Stomach (tissue), 9 donors: Measurements from ENCODE around the gene ATP6V1C2. TPM values are rescaled to one million over a fixed set of nuclear protein-coding genes. Genes with fewer than 3 reads are reported as not detected.
"Not testable (repeated sequence)": the region's sequence is repeated elsewhere in the genome, so short reads cannot be mapped to it uniquely, and the experiment has no call there.

Experiments
- DNase-seq, 2 donors: peaks; one replicate each; pipeline versions ENCODE4 v3.0.0 to v3.0.0-alpha.2; 2013 to 2019
- H3K27ac ChIP-seq, 5 donors: fragments of 200-600 bp in 4 of 5; sonication (generic) in 4 of 5; one replicate each; pipeline ENCODE4 v1.5.1; 2013 to 2019; ENCODE audit warnings: mild to moderate bottlenecking in 1 of 5, moderate library complexity in 1 of 5
- H3K27me3 ChIP-seq, 3 donors: fragments of 200-600 bp; sonication (generic); one replicate each; pipeline ENCODE4 v1.5.1; 2017 to 2019; ENCODE audit warnings: mixed run types in 1 of 3
- H3K36me3 ChIP-seq, 4 donors: fragments of 200-600 bp; sonication (generic); 1 replicate in 3 of 4; 2 replicates in 1 of 4; pipeline ENCODE4 v1.5.1; 2016 to 2019
- H3K4me1 ChIP-seq, 4 donors: fragments of 200-600 bp; sonication (generic); one replicate each; pipeline ENCODE4 v1.5.1; 2016 to 2019
- H3K4me3 ChIP-seq, 4 donors: fragments of 200-600 bp; sonication (generic) in 3 of 4; one replicate each; pipeline ENCODE4 v1.5.1; 2016 to 2019; ENCODE audit warnings: mild to moderate bottlenecking in 1 of 4
- H3K9me3 ChIP-seq, 4 donors: fragments of 200-600 bp; sonication (generic); one replicate each; pipeline ENCODE4 v1.5.1; 2016 to 2019
- CTCF ChIP-seq, 7 experiments: fragments of 450-650 bp in 4 of 7; fragments of 200-600 bp in 3 of 7; sonication (generic) in 3 of 7; IDR thresholded peaks; one replicate each; pipeline ENCODE4 v1.5.1; 2016 to 2019; ENCODE audit warnings: antibody characterized with exemption in 7 of 7, control low read depth in 2 of 7, mild to moderate bottlenecking in 1 of 7
- EP300 ChIP-seq: sonication (generic); formaldehyde crosslinking; IDR thresholded peaks from one replicate; pipeline ENCODE4 v1.6.1; 2017; ENCODE audit warnings: antibody characterized with exemption
- POLR2A ChIP-seq, 4 donors: fragments of 450-650 bp; IDR thresholded peaks; one replicate each; pipeline ENCODE4 v1.6.1; 2016; ENCODE audit warnings: antibody characterized with exemption in 4 of 4, control low read depth in 2 of 4, mild to moderate bottlenecking in 1 of 4, moderate library complexity in 1 of 4
- POLR2AphosphoS5 ChIP-seq, 3 donors: sonication (generic); formaldehyde crosslinking; IDR thresholded peaks; one replicate each; pipeline ENCODE4 v1.6.1; 2016; ENCODE audit warnings: antibody characterized with exemption in 3 of 3
- WGBS, 5 donors: extraction: QIAGEN DNeasy Blood & Tissue Kit in 3 of 5; methylation state at CpG; one replicate each; pipeline versions ENCODE4 v1.1.5 to v1.1.7; 2013 to 2018; 5-methylcytosine and 5-hydroxymethylcytosine counted together
- intact Hi-C: fragments of 100-400 bp; cut with DNase I; formaldehyde crosslinking; loops from one replicate; pipeline ENCODE4 v1.15.1; 2023; ENCODE audit warnings: low total_unique reads
- polyA plus RNA-seq, 3 donors: library from polyadenylated mRNA; stranded (reverse); fragments of 200-250 nt; gene quantifications; one replicate each; pipeline ENCODE4 v1.2.3, GENCODE V29; 2013
- total RNA-seq, 5 donors: library from RNA; depleted of rRNA; stranded (reverse); fragments of >200 nt; gene quantifications; one replicate each; pipeline versions ENCODE4 v1.1.0 to v1.2.3, GENCODE V29; 2014 to 2016
- donor health status: healthy with polysubstance abuse.
- donor health status: Bipolar disorder and iron deficiency.
- donor health status: healthy.

The ATP6V1C2 gene
- total and polyA plus RNA-seq, 8 donors, result 0.61 to 143 (median 1.1) TPM; not detected in 3

GRCh38 chr2:10814142-10814541 is 92.7 kb downstream of the ATP6V1C2 start:
- peak in 1 of 2 donors; percentile 16 for DNase-seq
- H3K27ac ChIP-seq, result no peak overlapping the region
- H3K4me1 ChIP-seq, result peaks cover 0 to 41% (median 31%) of the 10 kb centered on the region in 4 donors
- H3K36me3 ChIP-seq, result no peaks in the 10 kb centered on the region
- no peaks in the 10 kb centered on the region for H3K9me3 ChIP-seq
- intact Hi-C loops, result no loop called here
- no peaks in the 10 kb centered on the region for H3K27me3 ChIP-seq
- H3K4me3 ChIP-seq, result no peak overlapping the region
- 56 to 71% (median 66%) methylated on average over 10 of the region's 10 CpGs for WGBS, 5 donors
- TF ChIP-seq POLR2A (IDR thresholded peaks at IDR 0.05) (no peak), POLR2AphosphoS5 (IDR thresholded peaks at IDR 0.05) (no peak), CTCF (IDR thresholded peaks at IDR 0.05) (no peak), EP300 (no peak)

GRCh38 chr2:10814571-10815331 is 93.3 kb downstream of the ATP6V1C2 start:
- intact Hi-C loops, result no loop called here
- H3K27me3 ChIP-seq, result no peaks in the 10 kb centered on the region
- no peaks in the 10 kb centered on the region for H3K36me3 ChIP-seq
- H3K4me1 ChIP-seq, result peaks cover 0 to 35% (median 29%) of the 10 kb centered on the region in 4 donors
- DNase-seq, result peak in 1 of 2 donors; percentile 34
- no peak overlapping the region for H3K27ac ChIP-seq
- no peaks in the 10 kb centered on the region for H3K9me3 ChIP-seq
- no peak for TF ChIP-seq POLR2AphosphoS5 (IDR thresholded peaks at IDR 0.05)
- TF ChIP-seq CTCF (IDR thresholded peaks at IDR 0.05), result no peak
- no peak for TF ChIP-seq EP300
- TF ChIP-seq POLR2A (IDR thresholded peaks at IDR 0.05), result no peak
- 56 to 64% (median 63%) methylated on average over 13 to 16 of the region's 16 CpGs for WGBS, 5 donors
- H3K4me3 ChIP-seq, result no peak overlapping the region

- Histone ChIP-seq H3K27me3 (peaks cover 0 to 4% (median 0%) of the 10 kb centered on the region in 3 donors), H3K27ac (no peak overlapping the region), H3K4me1 (peaks cover 0 to 30% (median 22%) of the 10 kb centered on the region in 4 donors), H3K4me3 (no peak overlapping the region), H3K9me3 (no peaks in the 10 kb centered on the region), H3K36me3 (no peaks in the 10 kb centered on the region)
- WGBS, 5 donors, result 54 to 61% (median 55%) methylated on average over 5 of the region's 5 CpGs
- DNase-seq, result peak in 1 of 2 donors; percentile 30
- intact Hi-C loops, result no loop called here
- TF ChIP-seq POLR2A (IDR thresholded peaks at IDR 0.05), result no peak
- no peak for TF ChIP-seq POLR2AphosphoS5 (IDR thresholded peaks at IDR 0.05)
- no peak for TF ChIP-seq CTCF (IDR thresholded peaks at IDR 0.05)
- TF ChIP-seq EP300, result no peak
Measured at GRCh38 chr2:10817413-10817812, 96.0 kb downstream of the ATP6V1C2 start.

GRCh38 chr2:10818305-10818704 is 96.9 kb downstream of the ATP6V1C2 start:
- intact Hi-C loops, H3K27me3 ChIP-seq, H3K36me3 ChIP-seq, H3K9me3 ChIP-seq, H3K4me3 ChIP-seq, DNase-seq, H3K27ac ChIP-seq: not testable (repeated sequence)
- peaks cover 0 to 27% (median 18%) of the 10 kb centered on the region in 4 donors for H3K4me1 ChIP-seq
- WGBS, 5 donors, result 91 to 100% (median 96%) methylated on average over 3 of the region's 3 CpGs

GRCh38 chr2:10818984-10819383 is 97.6 kb downstream of the ATP6V1C2 start:
- H3K4me3 ChIP-seq, result no peak overlapping the region
- H3K27ac ChIP-seq, result no peak overlapping the region
- DNase-seq, result no peak
- intact Hi-C loops, result no loop called here
- H3K4me1 ChIP-seq, result peaks cover 0 to 23% (median 15%) of the 10 kb centered on the region in 4 donors
- no peaks in the 10 kb centered on the region for H3K36me3 ChIP-seq
- TF ChIP-seq EP300 (no peak), POLR2A (IDR thresholded peaks at IDR 0.05) (no peak), POLR2AphosphoS5 (IDR thresholded peaks at IDR 0.05) (no peak), CTCF (IDR thresholded peaks at IDR 0.05) (no peak)
- peaks cover 0 to 7% (median 0%) of the 10 kb centered on the region in 3 donors for H3K27me3 ChIP-seq
- 75 to 87% (median 83%) methylated on average over 3 of the region's 3 CpGs for WGBS, 5 donors
- no peaks in the 10 kb centered on the region for H3K9me3 ChIP-seq
